HepG2 (cell line): ENCODE data around the gene COA4. TPM values are rescaled to one million over a fixed set of nuclear protein-coding genes. Genes with fewer than 3 reads are reported as not detected.

Source experiments
- CENPX ChIP-seq: sonication (generic); formaldehyde crosslinking; IDR thresholded peaks from 2 replicates; pipeline ENCODE4 v1.9.0; 2021; ENCODE audit warnings: mild to moderate bottlenecking, missing genetic modification reagents, moderate library complexity
- CERS6 ChIP-seq: sonication (generic); formaldehyde crosslinking; IDR thresholded peaks from 2 replicates; pipeline ENCODE4 v1.5.0; 2020; ENCODE audit warnings: missing genetic modification reagents
- FLYWCH1 ChIP-seq: sonication (generic); formaldehyde crosslinking; IDR thresholded peaks from 2 replicates; pipeline ENCODE4 v1.8.1; 2023; ENCODE audit warnings: mild to moderate bottlenecking, missing genetic modification reagents
- HBP1 ChIP-seq: IDR thresholded peaks from 2 replicates; pipeline ENCODE4 v1.6.1; 2016; ENCODE audit warnings: low read depth, control low read depth
- MIER3 ChIP-seq: IDR thresholded peaks from 2 replicates; pipeline ENCODE4 v1.6.1; 2016; ENCODE audit warnings: missing compliant biosample characterization, borderline replicate concordance
- MLX ChIP-seq: IDR thresholded peaks from 2 replicates; pipeline ENCODE4 v1.6.1; 2016
- POGK ChIP-seq: sonication (generic); formaldehyde crosslinking; conservative IDR thresholded peaks from 2 replicates; pipeline ENCODE4 v1.8.0; 2022; ENCODE audit warnings: mild to moderate bottlenecking, moderate library complexity, missing genetic modification reagents
- RBM22 ChIP-seq: fragments of 200-400 bp; formaldehyde crosslinking; optimal IDR thresholded peaks from 2 replicates; pipeline ENCODE3; 2017; ENCODE audit warnings: mild to moderate bottlenecking, low read length, moderate library complexity
- SP4 ChIP-seq: sonication (generic); formaldehyde crosslinking; IDR thresholded peaks from 2 replicates; pipeline ENCODE4 v1.8.1; 2023; ENCODE audit warnings: mild to moderate bottlenecking, missing genetic modification reagents
- TGIF2 ChIP-seq: IDR thresholded peaks from 2 replicates; pipeline ENCODE4 v1.6.1; 2016; ENCODE audit warnings: control low read depth, missing compliant biosample characterization
- ZBTB46 ChIP-seq: sonication (generic); formaldehyde crosslinking; IDR thresholded peaks from 2 replicates; pipeline ENCODE4 v1.4.0; 2020; ENCODE audit warnings: mild to moderate bottlenecking, missing genetic modification reagents, borderline replicate concordance
- ZNF160 ChIP-seq: sonication (generic); formaldehyde crosslinking; IDR thresholded peaks from 2 replicates; pipeline ENCODE4 v1.8.0; 2022; ENCODE audit warnings: mild to moderate bottlenecking, inconsistent platforms, missing genetic modification reagents
- ZNF33B ChIP-seq: sonication (generic); formaldehyde crosslinking; IDR thresholded peaks from 2 replicates; pipeline ENCODE4 v1.5.1; 2020; ENCODE audit warnings: mild to moderate bottlenecking, missing genetic modification reagents
- ZNF614 ChIP-seq: IDR thresholded peaks from 2 replicates; pipeline ENCODE4 v1.6.1; 2018; ENCODE audit warnings: missing biosample characterization, missing genetic modification reagents, inconsistent platforms, borderline replicate concordance
- ZNF646 ChIP-seq: sonication (generic); formaldehyde crosslinking; IDR thresholded peaks from 2 replicates; pipeline ENCODE4 v1.9.0; 2021; ENCODE audit warnings: mild to moderate bottlenecking, missing genetic modification reagents
- polyA plus RNA-seq, 8 experiments: library from polyadenylated mRNA; depleted of rRNA in 3 of 8; stranded (reverse) in 7 of 8; unstranded in 1 of 8; fragments of >200 nt; fragmentation: Illumina TruSeq in 4 of 8; extraction: Trizol in 4 of 8; gene quantifications; 2 replicates each; pipeline versions ENCODE4 v1.2.1 to v1.2.3, GENCODE V29; 2011 to 2016; ENCODE audit warnings: low read depth in 4 of 8, missing spikeins in 1 of 8, mixed read lengths in 1 of 8; ENCODE audit not compliant: insufficient read depth in 1 of 8
- total RNA-seq, 5 experiments: library from RNA; depleted of rRNA; stranded (reverse); fragments of >200 nt; fragmentation: Illumina TruSeq; extraction: Trizol; gene quantifications; 2 replicates each; pipeline ENCODE4 v1.2.3, GENCODE V29; 2016; ENCODE audit warnings: low read depth in 1 of 5

Gene COA4
- total and polyA plus RNA-seq, 2 of the 13 experiments (the other 11 are each of a cell fraction or from before 2014, with no cell fraction given) = 107 to 109 TPM

- TF ChIP-seq ZNF646 (CRISPR knock-in tag) (no peak), SP4 (CRISPR knock-in tag) (peak; percentile 92), ZBTB46 (no peak), MLX (CRISPR knock-in tag) (peak; percentile 67; the same call in 1 of the 2 replicates), ZNF33B (CRISPR knock-in tag) (peak; percentile 95), MIER3 (CRISPR knock-in tag) (no peak; the same call in 1 of the 2 replicates), HBP1 (0 out of 2 replicates have a peak, but pooled peaks have one; percentile 21), FLYWCH1 (CRISPR knock-in tag) (no peak), RBM22 (no peak), TGIF2 (CRISPR knock-in tag) (peak; percentile 58), CENPX (CRISPR knock-in tag) (no peak), CERS6 (CRISPR knock-in tag) (no peak), POGK (peak; percentile 74), ZNF160 (CRISPR knock-in tag) (no peak), ZNF614 (CRISPR knock-in tag) (0 out of 2 replicates have a peak, but pooled peaks have one; percentile 26)
Observed at GRCh38 chr11:73876424-73877310, at the start of gene COA4, which contains the start of gene PAAF1 (continued).
